WTC11 (cell line): ENCODE measurements around the gene TRNT1.

ENCODE experiments used
- TF ChIP-seq, protein P1 (sequence below): fragments of 200-600 bp; IDR thresholded peaks from 2 replicates; pipeline ENCODE4 v1.8.0; 2022; ENCODE audit warnings: antibody characterized with exemption
- TF ChIP-seq, protein P2 (sequence below): sonication (generic); formaldehyde crosslinking; IDR thresholded peaks from 2 replicates; pipeline ENCODE4 v1.8.0; 2022; ENCODE audit warnings: mild to moderate bottlenecking, missing genetic modification reagents

DNA sequence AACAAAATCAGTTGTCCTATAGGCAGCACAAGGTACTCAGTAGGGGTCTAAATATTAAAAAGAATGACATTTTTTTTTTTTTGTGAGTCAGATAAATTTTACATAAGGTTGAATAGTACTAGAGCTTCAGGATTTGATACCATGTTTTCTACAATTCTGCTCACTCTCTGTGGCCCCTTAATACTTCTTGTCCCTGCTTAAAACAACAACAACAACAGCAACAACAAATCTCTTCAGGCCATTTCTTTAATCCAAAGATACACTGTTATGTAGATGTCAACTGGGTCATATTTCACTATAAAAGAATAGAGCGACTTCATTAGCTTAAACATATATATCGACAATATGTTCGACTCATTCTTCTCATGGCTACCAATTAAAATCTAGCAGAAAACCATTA lies 19.6 kb upstream of the TRNT1 start:
- TF ChIP-seq, protein P1, sequence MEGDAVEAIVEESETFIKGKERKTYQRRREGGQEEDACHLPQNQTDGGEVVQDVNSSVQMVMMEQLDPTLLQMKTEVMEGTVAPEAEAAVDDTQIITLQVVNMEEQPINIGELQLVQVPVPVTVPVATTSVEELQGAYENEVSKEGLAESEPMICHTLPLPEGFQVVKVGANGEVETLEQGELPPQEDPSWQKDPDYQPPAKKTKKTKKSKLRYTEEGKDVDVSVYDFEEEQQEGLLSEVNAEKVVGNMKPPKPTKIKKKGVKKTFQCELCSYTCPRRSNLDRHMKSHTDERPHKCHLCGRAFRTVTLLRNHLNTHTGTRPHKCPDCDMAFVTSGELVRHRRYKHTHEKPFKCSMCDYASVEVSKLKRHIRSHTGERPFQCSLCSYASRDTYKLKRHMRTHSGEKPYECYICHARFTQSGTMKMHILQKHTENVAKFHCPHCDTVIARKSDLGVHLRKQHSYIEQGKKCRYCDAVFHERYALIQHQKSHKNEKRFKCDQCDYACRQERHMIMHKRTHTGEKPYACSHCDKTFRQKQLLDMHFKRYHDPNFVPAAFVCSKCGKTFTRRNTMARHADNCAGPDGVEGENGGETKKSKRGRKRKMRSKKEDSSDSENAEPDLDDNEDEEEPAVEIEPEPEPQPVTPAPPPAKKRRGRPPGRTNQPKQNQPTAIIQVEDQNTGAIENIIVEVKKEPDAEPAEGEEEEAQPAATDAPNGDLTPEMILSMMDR, result no peak
- TF ChIP-seq, protein P2, sequence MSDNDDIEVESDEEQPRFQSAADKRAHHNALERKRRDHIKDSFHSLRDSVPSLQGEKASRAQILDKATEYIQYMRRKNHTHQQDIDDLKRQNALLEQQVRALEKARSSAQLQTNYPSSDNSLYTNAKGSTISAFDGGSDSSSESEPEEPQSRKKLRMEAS (CRISPR knock-in tag), result no peak
